ENCODE data around the gene FOXA2.

GRCh38 chr20:22579119-22579427 lies 5.3 kb downstream of the FOXA2 start:
- TF ChIP-seq POLR2A (IDR thresholded peaks at IDR 0.05) (no peak), CTCF (IDR thresholded peaks at IDR 0.05 in 8 of 11, conservative IDR thresholded peaks at IDR 0.05 in 3 of 11) (no peak)

Data from spleen (tissue), 7 donors.